ENCODE results near the gene SLC15A4.
"Not testable (repeated sequence)": the region's sequence is repeated elsewhere in the genome, so short reads cannot be mapped to it uniquely, and the experiment has no call there.

GRCh38 chr12:128805406-128805805, 18.4 kb downstream of the SLC15A4 start:
- TF ChIP-seq, protein P1, sequence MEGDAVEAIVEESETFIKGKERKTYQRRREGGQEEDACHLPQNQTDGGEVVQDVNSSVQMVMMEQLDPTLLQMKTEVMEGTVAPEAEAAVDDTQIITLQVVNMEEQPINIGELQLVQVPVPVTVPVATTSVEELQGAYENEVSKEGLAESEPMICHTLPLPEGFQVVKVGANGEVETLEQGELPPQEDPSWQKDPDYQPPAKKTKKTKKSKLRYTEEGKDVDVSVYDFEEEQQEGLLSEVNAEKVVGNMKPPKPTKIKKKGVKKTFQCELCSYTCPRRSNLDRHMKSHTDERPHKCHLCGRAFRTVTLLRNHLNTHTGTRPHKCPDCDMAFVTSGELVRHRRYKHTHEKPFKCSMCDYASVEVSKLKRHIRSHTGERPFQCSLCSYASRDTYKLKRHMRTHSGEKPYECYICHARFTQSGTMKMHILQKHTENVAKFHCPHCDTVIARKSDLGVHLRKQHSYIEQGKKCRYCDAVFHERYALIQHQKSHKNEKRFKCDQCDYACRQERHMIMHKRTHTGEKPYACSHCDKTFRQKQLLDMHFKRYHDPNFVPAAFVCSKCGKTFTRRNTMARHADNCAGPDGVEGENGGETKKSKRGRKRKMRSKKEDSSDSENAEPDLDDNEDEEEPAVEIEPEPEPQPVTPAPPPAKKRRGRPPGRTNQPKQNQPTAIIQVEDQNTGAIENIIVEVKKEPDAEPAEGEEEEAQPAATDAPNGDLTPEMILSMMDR (conservative IDR thresholded peaks at IDR 0.05) = not testable (repeated sequence)
- TF ChIP-seq EZH2 (IDR thresholded peaks at IDR 0.05; ENCODE audit: low read depth) = not testable (repeated sequence)
